ENCODE data around the gene DNAJC7.

Gene DNAJC7

DNA sequence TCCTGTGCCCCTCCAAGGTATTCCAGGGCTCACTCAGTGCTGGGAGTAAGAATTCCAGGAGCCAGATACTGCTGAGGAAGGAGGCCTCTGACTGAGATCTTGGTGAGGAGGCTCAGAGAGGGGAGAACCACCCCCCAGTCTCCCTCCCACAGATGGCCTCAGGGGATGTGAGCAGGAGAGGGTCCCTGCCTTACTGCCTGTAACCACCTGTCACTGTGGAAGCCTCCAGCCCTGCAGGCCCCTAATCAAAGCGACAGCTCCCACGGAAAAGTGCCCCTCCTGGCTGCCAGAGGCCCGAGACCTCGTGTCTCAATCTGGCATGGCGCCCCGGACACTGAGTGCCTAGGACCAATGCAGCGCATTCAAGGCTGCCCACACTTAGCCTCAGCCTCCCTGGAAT, 40.8 kb upstream of the DNAJC7 start:
- H3K4me3 ChIP-seq (replicated peaks in 1 of 2; ENCODE audit: low read depth in 2 of 2, low read length in 2 of 2) = no peak overlapping the region
- TF ChIP-seq, protein P1, sequence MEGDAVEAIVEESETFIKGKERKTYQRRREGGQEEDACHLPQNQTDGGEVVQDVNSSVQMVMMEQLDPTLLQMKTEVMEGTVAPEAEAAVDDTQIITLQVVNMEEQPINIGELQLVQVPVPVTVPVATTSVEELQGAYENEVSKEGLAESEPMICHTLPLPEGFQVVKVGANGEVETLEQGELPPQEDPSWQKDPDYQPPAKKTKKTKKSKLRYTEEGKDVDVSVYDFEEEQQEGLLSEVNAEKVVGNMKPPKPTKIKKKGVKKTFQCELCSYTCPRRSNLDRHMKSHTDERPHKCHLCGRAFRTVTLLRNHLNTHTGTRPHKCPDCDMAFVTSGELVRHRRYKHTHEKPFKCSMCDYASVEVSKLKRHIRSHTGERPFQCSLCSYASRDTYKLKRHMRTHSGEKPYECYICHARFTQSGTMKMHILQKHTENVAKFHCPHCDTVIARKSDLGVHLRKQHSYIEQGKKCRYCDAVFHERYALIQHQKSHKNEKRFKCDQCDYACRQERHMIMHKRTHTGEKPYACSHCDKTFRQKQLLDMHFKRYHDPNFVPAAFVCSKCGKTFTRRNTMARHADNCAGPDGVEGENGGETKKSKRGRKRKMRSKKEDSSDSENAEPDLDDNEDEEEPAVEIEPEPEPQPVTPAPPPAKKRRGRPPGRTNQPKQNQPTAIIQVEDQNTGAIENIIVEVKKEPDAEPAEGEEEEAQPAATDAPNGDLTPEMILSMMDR (IDR thresholded peaks at IDR 0.05; ENCODE audit: low read depth, low read length) = no peak
- DNase-seq (ENCODE audit: low read depth in 2 of 2) = no peak

DNA sequence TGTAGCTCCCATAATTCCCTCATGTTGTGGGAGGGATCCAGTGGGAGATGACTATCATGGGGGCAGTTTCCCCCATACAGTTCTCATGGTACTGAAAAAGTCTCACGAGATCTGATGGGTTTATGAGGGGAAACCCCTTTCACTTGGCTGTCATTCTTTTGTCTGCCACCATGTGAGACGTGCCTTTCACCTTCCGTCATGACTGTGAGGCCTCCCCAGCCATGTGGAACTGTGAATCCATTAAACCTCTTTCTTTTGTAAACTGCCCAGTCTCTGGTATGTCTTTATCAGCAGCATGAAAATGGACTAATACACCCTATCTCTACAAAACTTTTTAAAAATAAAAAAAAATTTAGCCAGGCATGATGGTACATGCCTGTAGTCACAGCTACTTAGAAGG, 39.4 kb upstream of the DNAJC7 start:
- TF ChIP-seq, protein P1 (IDR thresholded peaks at IDR 0.05; ENCODE audit: low read depth, low read length) = no peak
- H3K4me3 ChIP-seq (replicated peaks in 1 of 2; ENCODE audit: low read depth in 2 of 2, low read length in 2 of 2) = no peak overlapping the region
- no peak for DNase-seq (ENCODE audit: low read depth in 2 of 2)

DNA sequence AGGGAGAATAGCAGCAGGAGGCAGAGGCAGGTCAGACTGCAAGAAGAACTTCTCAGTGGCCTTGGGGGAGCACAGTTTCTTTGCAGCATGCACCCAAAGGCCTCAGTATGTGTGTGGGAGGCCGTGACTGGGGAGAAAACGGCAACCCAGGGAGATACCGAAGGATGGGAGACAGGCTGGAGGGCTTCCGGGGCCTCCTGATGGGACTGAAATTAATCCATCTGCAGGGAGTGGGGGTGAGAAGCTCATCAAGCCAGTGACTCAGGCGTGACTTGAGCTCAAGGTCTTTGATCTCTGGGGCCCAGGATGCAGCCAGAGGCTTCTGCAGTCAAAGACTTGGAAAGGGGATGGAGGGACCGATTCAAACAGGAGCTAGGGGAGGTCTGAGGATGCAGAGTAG, 38.3 kb upstream of the DNAJC7 start:
- no peak for DNase-seq (ENCODE audit: low read depth in 2 of 2)
- H3K4me3 ChIP-seq (replicated peaks in 1 of 2; ENCODE audit: low read depth in 2 of 2, low read length in 2 of 2) = no peak overlapping the region
- TF ChIP-seq, protein P1 (IDR thresholded peaks at IDR 0.05; ENCODE audit: low read depth, low read length) = no peak

DNA sequence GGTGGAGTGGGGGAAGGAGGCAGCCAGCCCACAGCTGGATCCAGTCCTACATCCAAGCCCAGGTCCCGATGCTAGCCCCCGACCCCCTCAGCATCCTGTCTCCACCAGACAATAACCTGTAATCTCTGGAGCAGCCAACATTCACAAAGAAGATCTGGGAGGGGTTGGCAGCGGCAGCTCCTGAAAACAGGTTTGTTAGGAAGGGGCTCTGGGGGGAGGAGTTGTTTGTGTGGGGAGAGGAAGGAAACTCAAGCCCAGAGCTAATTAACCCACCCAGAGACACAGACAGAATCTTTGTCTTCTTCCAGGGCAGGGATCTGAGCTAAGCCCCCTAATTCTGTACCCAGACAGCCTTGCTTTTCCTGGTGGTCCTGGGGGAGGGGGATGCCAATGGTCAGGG, 37.8 kb upstream of the DNAJC7 start:
- TF ChIP-seq, protein P1 (IDR thresholded peaks at IDR 0.05; ENCODE audit: low read depth, low read length) = no peak
- no peak overlapping the region for H3K4me3 ChIP-seq (replicated peaks in 1 of 2; ENCODE audit: low read depth in 2 of 2, low read length in 2 of 2)
- DNase-seq (ENCODE audit: low read depth in 2 of 2) = no peak

DNA sequence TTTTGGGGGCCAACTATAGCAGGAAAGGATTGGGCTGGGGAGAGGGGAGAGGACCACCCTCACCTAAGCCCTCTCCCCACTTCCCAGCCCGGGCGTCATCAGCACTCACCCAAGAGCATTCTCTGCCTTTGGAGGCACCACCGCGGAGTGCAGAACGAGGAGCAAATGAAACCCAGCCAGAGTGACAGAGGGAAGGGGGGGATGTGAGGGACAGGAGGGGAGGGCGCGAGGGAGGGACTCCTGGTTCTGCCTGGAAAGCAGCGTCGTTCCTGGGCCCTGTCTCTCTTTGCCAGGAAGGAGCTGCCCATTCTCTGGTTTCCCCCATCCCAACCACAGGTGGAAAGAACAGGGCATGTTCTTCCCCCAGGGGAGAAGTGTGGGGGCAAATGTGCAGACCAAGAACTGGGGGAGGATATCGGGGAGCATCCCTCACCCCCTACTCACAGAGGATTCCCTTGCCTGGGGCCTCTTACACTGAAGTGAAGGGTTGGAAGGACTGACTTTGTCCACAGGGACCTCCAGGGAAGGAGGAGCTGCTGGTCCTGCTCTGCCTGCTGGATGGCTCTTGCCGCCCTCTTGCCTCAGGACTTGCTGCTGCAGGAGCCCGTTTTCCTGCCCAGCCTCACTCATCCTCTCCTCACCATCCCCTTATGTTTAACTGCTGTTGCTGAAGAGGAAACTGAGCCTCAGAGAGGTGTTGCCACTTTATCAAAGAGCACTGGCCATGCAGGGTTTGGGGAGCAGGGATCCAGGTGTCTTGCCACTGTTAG, 36.7 kb upstream of the DNAJC7 start:
- TF ChIP-seq, protein P1 (IDR thresholded peaks at IDR 0.05; ENCODE audit: low read depth, low read length) = no peak
- no peak for DNase-seq (ENCODE audit: low read depth in 2 of 2)
- H3K4me3 ChIP-seq (replicated peaks in 1 of 2; ENCODE audit: low read depth in 2 of 2, low read length in 2 of 2) = no peak overlapping the region

DNA sequence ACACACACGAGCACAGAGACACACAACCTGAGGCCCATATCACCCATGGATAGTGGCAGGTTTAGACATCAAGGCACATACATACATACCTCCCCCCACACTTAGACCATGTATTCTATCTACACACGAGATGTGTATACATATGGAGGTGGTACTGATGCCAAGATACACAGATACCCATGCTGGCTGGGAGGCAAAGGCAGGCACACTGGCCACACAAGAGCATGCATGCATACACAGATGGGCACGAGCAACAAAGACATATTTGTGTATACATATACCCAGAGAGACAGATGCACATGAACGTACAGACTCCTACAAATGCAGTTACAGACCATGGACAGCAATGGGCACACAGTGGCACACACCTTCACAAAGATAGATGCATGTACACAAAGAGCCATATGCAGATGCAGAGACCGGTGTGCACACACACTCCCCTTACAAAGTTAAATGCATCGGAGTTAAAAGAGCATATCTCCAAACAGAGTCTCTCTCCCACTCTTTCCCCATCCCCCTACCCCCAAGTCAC, 35.2 kb upstream of the DNAJC7 start:
- DNase-seq (ENCODE audit: low read depth in 2 of 2) = no peak
- H3K4me3 ChIP-seq (replicated peaks in 1 of 2; ENCODE audit: low read depth in 2 of 2, low read length in 2 of 2) = no peak overlapping the region
- TF ChIP-seq, protein P1 (IDR thresholded peaks at IDR 0.05; ENCODE audit: low read depth, low read length) = no peak

Measured in cardiac fibroblast (primary cell).